Measurements from ENCODE around the gene CNTNAP2. TPM values are rescaled to one million over a fixed set of nuclear protein-coding genes. Genes with fewer than 3 reads are reported as not detected.

Gene CNTNAP2
- total RNA-seq, 1 experiment from 2014 or later: 64.5 TPM

DNA sequence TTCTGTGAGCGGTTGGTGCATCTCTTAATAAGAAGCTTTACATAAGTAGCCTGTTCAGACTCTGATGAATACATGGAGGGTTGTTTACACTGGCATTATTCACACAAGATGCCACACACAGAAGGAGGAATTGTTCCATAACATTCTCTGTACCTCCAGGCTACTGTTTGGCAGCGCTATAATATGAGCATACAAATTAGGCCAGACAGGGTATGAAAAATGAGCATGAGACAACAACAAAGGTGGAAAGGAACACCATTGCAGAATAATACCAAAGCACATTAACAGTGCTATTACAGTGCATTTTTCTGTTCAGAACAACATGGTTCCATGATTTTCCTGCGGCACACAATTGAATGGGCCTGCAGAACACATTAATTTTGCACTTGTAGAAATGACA lies 2056.8 kb downstream of the CNTNAP2 start:
- Histone ChIP-seq H3K4me2 (ENCODE audit: insufficient read depth, insufficient read length, low read length) (no peak overlapping the region), H3K23ac (ENCODE audit: insufficient read length, low read depth, low read length) (no peak overlapping the region), H3K14ac (ENCODE audit: insufficient read depth, low read length) (no peak overlapping the region), H3K9me3 (ENCODE audit: control insufficient read depth, low read depth, low read length) (no peaks in the 10 kb centered on the region), H3K23me2 (ENCODE audit: insufficient read length, low read depth, low read length, poor library complexity, severe bottlenecking) (no peaks in the 10 kb centered on the region), H3T11ph (ENCODE audit: low read length) (no peak overlapping the region), H3K9ac (ENCODE audit: extremely low read depth, insufficient read length, low read length) (no peak overlapping the region), H2BK20ac (ENCODE audit: low read depth, low read length, poor library complexity, severe bottlenecking) (no peak overlapping the region), H4K5ac (ENCODE audit: insufficient read length, low read depth, low read length) (no peak overlapping the region), H2AK5ac (ENCODE audit: insufficient read length, low read length) (no peak overlapping the region), H3K4ac (ENCODE audit: low read depth, low read length) (no peak overlapping the region), H2BK15ac (ENCODE audit: low read depth, low read length) (no peak overlapping the region), H4K20me1 (ENCODE audit: control insufficient read depth, insufficient read depth, insufficient read length) (no peaks in the 10 kb centered on the region), H2BK5ac (ENCODE audit: insufficient read length, low read length) (no peak overlapping the region), H3K56ac (ENCODE audit: insufficient read length, low read depth, low read length) (no peak overlapping the region), H2BK120ac (ENCODE audit: low read depth, low read length, poor library complexity, severe bottlenecking) (no peak overlapping the region), H2AFZ (ENCODE audit: low read length) (no peak overlapping the region), H3K79me2 (ENCODE audit: insufficient read depth, low read length) (no peaks in the 10 kb centered on the region), H3K27me3 (ENCODE audit: insufficient read depth, low read length) (no peaks in the 10 kb centered on the region), H3K27ac (ENCODE audit: insufficient read length, low read depth, low read length) (no peak overlapping the region), H3K79me1 (ENCODE audit: insufficient read depth, low read depth, low read length, poor library complexity, severe bottlenecking) (no peaks in the 10 kb centered on the region), H2BK12ac (ENCODE audit: insufficient read length, low read depth, low read length) (no peak overlapping the region), H4K91ac (ENCODE audit: insufficient read length, low read depth, low read length) (no peak overlapping the region), H3K4me1 (ENCODE audit: insufficient read depth, low read length) (no peaks in the 10 kb centered on the region), H4K8ac (replicated peaks; ENCODE audit: insufficient read length, low read depth, low read length) (no peak overlapping the region), H3K18ac (ENCODE audit: insufficient read length, low read depth, low read length) (no peak overlapping the region)
- Mint-ChIP-seq H3K27ac (no peak overlapping the region), H3K9me3 (no peaks in the 10 kb centered on the region), H3K4me3 (no peak overlapping the region), H3K27me3 (ENCODE audit: low read depth) (no peaks in the 10 kb centered on the region; the same call in 1 of the 2 replicates), H3K4me1 (peaks cover 0 to 2% of the 10 kb centered on the region in 2 experiments; a peak in 1 of 4 replicates), H3K36me3 (ENCODE audit: insufficient read depth in 1 of 3, low read depth in 3 of 3) (no peaks in the 10 kb centered on the region)
- DNase-seq: no peak
- no CpG with 5 or more reads among the region's 3 CpGs for WGBS (ENCODE audit: extremely low coverage, insufficient read length, low lambda C conversion rate)
- TF ChIP-seq, protein P1, sequence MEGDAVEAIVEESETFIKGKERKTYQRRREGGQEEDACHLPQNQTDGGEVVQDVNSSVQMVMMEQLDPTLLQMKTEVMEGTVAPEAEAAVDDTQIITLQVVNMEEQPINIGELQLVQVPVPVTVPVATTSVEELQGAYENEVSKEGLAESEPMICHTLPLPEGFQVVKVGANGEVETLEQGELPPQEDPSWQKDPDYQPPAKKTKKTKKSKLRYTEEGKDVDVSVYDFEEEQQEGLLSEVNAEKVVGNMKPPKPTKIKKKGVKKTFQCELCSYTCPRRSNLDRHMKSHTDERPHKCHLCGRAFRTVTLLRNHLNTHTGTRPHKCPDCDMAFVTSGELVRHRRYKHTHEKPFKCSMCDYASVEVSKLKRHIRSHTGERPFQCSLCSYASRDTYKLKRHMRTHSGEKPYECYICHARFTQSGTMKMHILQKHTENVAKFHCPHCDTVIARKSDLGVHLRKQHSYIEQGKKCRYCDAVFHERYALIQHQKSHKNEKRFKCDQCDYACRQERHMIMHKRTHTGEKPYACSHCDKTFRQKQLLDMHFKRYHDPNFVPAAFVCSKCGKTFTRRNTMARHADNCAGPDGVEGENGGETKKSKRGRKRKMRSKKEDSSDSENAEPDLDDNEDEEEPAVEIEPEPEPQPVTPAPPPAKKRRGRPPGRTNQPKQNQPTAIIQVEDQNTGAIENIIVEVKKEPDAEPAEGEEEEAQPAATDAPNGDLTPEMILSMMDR (conservative IDR thresholded peaks at IDR 0.05): no peak
